Neuronal stem cell (in vitro differentiated cells): ENCODE results near the gene PDZK1. TPM values are rescaled to one million over a fixed set of nuclear protein-coding genes. Genes with fewer than 3 reads are reported as not detected.

Experiments
- DNase-seq: peaks from one replicate; pipeline ENCODE4 v3.0.0-alpha.2; 2013; ENCODE audit warnings: low spot score
- H2AFZ ChIP-seq: one replicate; pipeline ENCODE4 v1.6.1; 2013; ENCODE audit warnings: mild to moderate bottlenecking, low read length, inconsistent platforms
- H2AK5ac ChIP-seq: 2 replicates; pipeline ENCODE4 v1.6.1; 2013; ENCODE audit warnings: low read depth, mild to moderate bottlenecking, inconsistent platforms, low read length, moderate library complexity, mixed read lengths
- H2BK120ac ChIP-seq: 2 replicates; pipeline ENCODE4 v1.6.1; 2013; ENCODE audit warnings: low read depth, mild to moderate bottlenecking, inconsistent platforms, low read length, moderate library complexity, mixed read lengths
- H2BK12ac ChIP-seq: one replicate; pipeline ENCODE4 v1.6.1; 2013; ENCODE audit warnings: low read length, inconsistent platforms
- H2BK15ac ChIP-seq: 2 replicates; pipeline ENCODE4 v1.6.1; 2013; ENCODE audit warnings: mild to moderate bottlenecking, low read length, inconsistent platforms, mixed read lengths
- H2BK5ac ChIP-seq: one replicate; pipeline ENCODE4 v1.6.1; 2013; ENCODE audit warnings: inconsistent platforms, mild to moderate bottlenecking, low read length, moderate library complexity
- H3K14ac ChIP-seq: one replicate; pipeline ENCODE4 v1.6.1; 2013; ENCODE audit warnings: low read length, inconsistent platforms
- H3K18ac ChIP-seq: 2 replicates; pipeline ENCODE4 v1.6.1; 2013; ENCODE audit warnings: low read length, inconsistent platforms
- H3K23ac ChIP-seq: 2 replicates; pipeline ENCODE4 v1.6.1; 2013; ENCODE audit warnings: low read depth, mild to moderate bottlenecking, mixed read lengths, low read length, inconsistent platforms; ENCODE audit not compliant: poor library complexity
- H3K27ac ChIP-seq: replicated peaks from 3 replicates; pipeline ENCODE4 v1.5.1; 2013; ENCODE audit warnings: low read length, inconsistent platforms
- H3K27me3 ChIP-seq, 3 experiments: 2 replicates each; pipeline ENCODE4 v1.6.1; 2013; ENCODE audit warnings: low read length in 3 of 3, mild to moderate bottlenecking in 2 of 3, inconsistent platforms in 1 of 3, low read depth in 1 of 3, mixed read lengths in 1 of 3, moderate library complexity in 1 of 3; ENCODE audit not compliant: control insufficient read depth in 3 of 3, insufficient read depth in 3 of 3
- H3K36me3 ChIP-seq, 2 donors: replicated peaks in 1 of 2; 2 replicates each; pipeline ENCODE4 v1.6.1; 2013; ENCODE audit warnings: low read length in 2 of 2; ENCODE audit not compliant: control insufficient read depth in 2 of 2, insufficient read depth in 2 of 2
- H3K4ac ChIP-seq: 2 replicates; pipeline ENCODE4 v1.6.1; 2013; ENCODE audit warnings: inconsistent platforms, mild to moderate bottlenecking, low read length, moderate library complexity
- H3K4me1 ChIP-seq, 2 donors: 1 replicate in 1 of 2; 2 replicates in 1 of 2; pipeline ENCODE4 v1.6.1; 2013; ENCODE audit warnings: low read length in 2 of 2, low read depth in 1 of 2; ENCODE audit not compliant: control insufficient read depth in 2 of 2, insufficient read depth in 1 of 2
- H3K4me2 ChIP-seq: one replicate; pipeline ENCODE4 v1.6.1; 2013; ENCODE audit warnings: mild to moderate bottlenecking, low read length, inconsistent platforms; ENCODE audit not compliant: insufficient read depth, poor library complexity, severe bottlenecking
- H3K4me3 ChIP-seq, 2 donors: 2 replicates each; pipeline ENCODE4 v1.5.1; 2013; ENCODE audit warnings: low read length in 2 of 2, mild to moderate bottlenecking in 2 of 2, inconsistent platforms in 1 of 2, moderate library complexity in 1 of 2
- H3K79me1 ChIP-seq: one replicate; pipeline ENCODE4 v1.6.1; 2013; ENCODE audit warnings: low read depth, mild to moderate bottlenecking, inconsistent platforms, low read length, moderate library complexity
- H3K9ac ChIP-seq: one replicate; pipeline ENCODE4 v1.6.1; 2013; ENCODE audit warnings: mild to moderate bottlenecking, low read depth, low read length, inconsistent platforms; ENCODE audit not compliant: poor library complexity
- H3K9me3 ChIP-seq, 2 donors: replicated peaks in 1 of 2; 2 replicates each; pipeline versions ENCODE3 to v1.6.1; 2013; ENCODE audit warnings: low read length in 2 of 2, mild to moderate bottlenecking in 2 of 2, inconsistent platforms in 1 of 2, low read depth in 1 of 2, mixed read lengths in 1 of 2, moderate library complexity in 1 of 2; ENCODE audit not compliant: control insufficient read depth in 2 of 2, insufficient read depth in 1 of 2
- H4K8ac ChIP-seq: one replicate; pipeline ENCODE4 v1.6.1; 2013; ENCODE audit warnings: low read depth, mild to moderate bottlenecking, inconsistent platforms, low read length, moderate library complexity
- H4K91ac ChIP-seq: one replicate; pipeline ENCODE4 v1.6.1; 2013; ENCODE audit warnings: low read length, low read depth, mild to moderate bottlenecking, inconsistent platforms; ENCODE audit not compliant: poor library complexity
- WGBS, 2 donors: extraction: QIAGEN DNeasy Blood & Tissue Kit; methylation state at CpG; one replicate each; pipeline ENCODE4 v1.1.7; 2013; ENCODE audit warnings: missing lambda C conversion rate in 2 of 2, mixed read lengths in 1 of 2; ENCODE audit not compliant: insufficient read length in 2 of 2, insufficient replicate concordance in 1 of 2; ENCODE audit errors: extremely low coverage in 2 of 2; 5-methylcytosine and 5-hydroxymethylcytosine counted together
- polyA plus RNA-seq, 2 experiments: library from polyadenylated mRNA; stranded (reverse); fragments of 200-250 nt; gene quantifications; one replicate each; pipeline ENCODE4 v1.2.3, GENCODE V29; 2013

PDZK1 gene
- 0.20 TPM for polyA plus RNA-seq (2013, experiment 1 of 2)
- 0.22 TPM for polyA plus RNA-seq (2013, experiment 2 of 2)

- Histone ChIP-seq H3K27me3 (peaks cover 0 to 14% (median 0%) of the 10 kb centered on the region in 3 experiments), H3K4me1 (peaks cover 7 to 9% of the 10 kb centered on the region in 2 donors), H3K36me3 (no peaks in the 10 kb centered on the region), H3K23ac (no peak within 1 kb of the TSS), H2AFZ (peak within 1 kb of the TSS; percentile 32), H3K79me1 (no peaks in the 10 kb centered on the region), H3K9ac (no peak within 1 kb of the TSS), H3K9me3 (no peaks in the 10 kb centered on the region), H2BK15ac (no peak within 1 kb of the TSS), H3K4me2 (no peak within 1 kb of the TSS), H3K4ac (no peak within 1 kb of the TSS), H4K91ac (no peak within 1 kb of the TSS), H3K14ac (no peak within 1 kb of the TSS), H2AK5ac (peak within 1 kb of the TSS; percentile 5), H3K27ac (no peak within 1 kb of the TSS), H3K4me3 (no peak within 1 kb of the TSS), H3K18ac (peak within 1 kb of the TSS; percentile 32), H2BK120ac (no peak within 1 kb of the TSS), H2BK12ac (no peak within 1 kb of the TSS), H4K8ac (no peak within 1 kb of the TSS), H2BK5ac (no peak within 1 kb of the TSS)
- DNase-seq, result no peak
- WGBS, 2 donors, result no CpG with 5 or more reads among the region's 9 CpGs
These were observed at the start of gene PDZK1 for GRCh38 chr1:145707183-145707867. Gene PDZK1 (minus strand): TSS chr1:145707368. CDS start chr1:145688021, 19,347 bp downstream.

DNA sequence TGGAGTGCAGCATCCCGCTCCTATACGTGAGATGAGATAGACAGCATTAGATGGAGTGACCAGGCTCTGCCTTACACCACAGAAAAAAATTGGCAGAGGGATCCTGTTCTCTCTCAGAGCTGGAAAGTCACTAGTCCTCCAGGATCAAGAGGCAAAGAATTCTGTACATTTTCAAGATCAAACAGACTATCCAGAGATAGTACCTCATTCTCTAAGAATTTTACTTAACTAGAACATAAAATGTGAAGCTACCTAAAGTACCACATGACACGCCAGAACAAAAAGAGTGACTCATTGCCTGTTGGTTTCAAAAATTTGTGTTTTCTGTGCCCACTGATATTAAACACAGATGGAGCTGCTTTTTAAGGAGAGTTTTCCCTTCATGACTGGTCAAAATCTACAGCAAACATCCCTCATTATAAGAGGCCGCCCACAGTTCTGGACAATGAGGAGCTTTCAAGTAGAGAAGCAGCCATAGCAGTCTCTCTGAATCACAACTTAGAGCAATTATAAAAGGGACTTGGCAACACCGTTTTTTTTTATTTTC is 44.4 kb upstream of the PDZK1 start:
- no peak overlapping the region for H3K9ac ChIP-seq
- H2AFZ ChIP-seq, result no peak overlapping the region
- peaks cover 0 to 2% of the 10 kb centered on the region in 2 donors for H3K9me3 ChIP-seq
- H2AK5ac ChIP-seq, result no peak overlapping the region
- no peak overlapping the region for H3K4ac ChIP-seq
- H4K8ac ChIP-seq, result no peak overlapping the region
- DNase-seq, result no peak
- no peak overlapping the region for H3K23ac ChIP-seq
- H4K91ac ChIP-seq, result no peak overlapping the region
- no peak overlapping the region for H3K4me2 ChIP-seq
- no peak overlapping the region for H3K14ac ChIP-seq
- no peak overlapping the region for H3K27ac ChIP-seq
- H3K4me1 ChIP-seq, result peaks cover 0 to 4% of the 10 kb centered on the region in 2 donors
- H3K36me3 ChIP-seq, result peaks cover 12 to 81% of the 10 kb centered on the region in 2 donors
- H3K27me3 ChIP-seq, result no peaks in the 10 kb centered on the region
- no peak overlapping the region for H2BK15ac ChIP-seq
- no peak overlapping the region for H3K4me3 ChIP-seq
- H2BK12ac ChIP-seq, result no peak overlapping the region
- H3K79me1 ChIP-seq, result no peaks in the 10 kb centered on the region
- no CpG with 5 or more reads among the region's 5 CpGs for WGBS, 2 donors
- no peak overlapping the region for H2BK120ac ChIP-seq
- no peak overlapping the region for H2BK5ac ChIP-seq
- no peak overlapping the region for H3K18ac ChIP-seq

DNA sequence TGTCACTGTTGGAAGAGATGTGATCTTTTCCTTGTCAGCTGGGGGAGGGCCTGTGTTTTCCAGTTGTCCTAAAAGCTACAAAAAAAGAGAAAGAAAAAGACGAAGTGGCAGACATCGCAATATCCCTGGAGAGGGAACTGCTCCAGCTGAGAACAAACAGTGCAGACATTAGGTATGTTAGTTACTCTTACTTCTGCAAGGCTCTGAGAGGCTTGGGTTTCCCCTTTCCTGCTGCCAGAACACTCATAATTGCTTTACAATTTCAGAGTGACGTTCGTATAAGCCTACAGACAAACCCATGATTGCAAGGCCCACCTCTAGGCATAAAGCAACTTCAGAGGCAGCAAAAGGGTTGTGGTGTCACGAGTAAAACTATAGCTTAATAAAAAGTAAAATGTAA is 43.3 kb upstream of the PDZK1 start:
- H3K79me1 ChIP-seq, result no peaks in the 10 kb centered on the region
- no peak overlapping the region for H2AK5ac ChIP-seq
- no peak overlapping the region for H2BK12ac ChIP-seq
- no peak overlapping the region for H2AFZ ChIP-seq
- no peak overlapping the region for H4K91ac ChIP-seq
- no peak overlapping the region for H4K8ac ChIP-seq
- no peak overlapping the region for H2BK15ac ChIP-seq
- no peak overlapping the region for H3K18ac ChIP-seq
- no peak overlapping the region for H3K9ac ChIP-seq
- H2BK120ac ChIP-seq, result no peak overlapping the region
- H3K4me1 ChIP-seq, result peaks cover 0 to 4% of the 10 kb centered on the region in 2 donors
- no peak overlapping the region for H3K27ac ChIP-seq
- H3K4ac ChIP-seq, result no peak overlapping the region
- no CpG with 5 or more reads among the region's 5 CpGs for WGBS, 2 donors
- H3K14ac ChIP-seq, result no peak overlapping the region
- peaks cover 0 to 2% of the 10 kb centered on the region in 2 donors for H3K9me3 ChIP-seq
- no peaks in the 10 kb centered on the region for H3K27me3 ChIP-seq
- H3K4me2 ChIP-seq, result no peak overlapping the region
- peaks cover 12 to 79% of the 10 kb centered on the region in 2 donors for H3K36me3 ChIP-seq
- no peak for DNase-seq
- H2BK5ac ChIP-seq, result no peak overlapping the region
- no peak overlapping the region for H3K4me3 ChIP-seq
- H3K23ac ChIP-seq, result no peak overlapping the region

DNA sequence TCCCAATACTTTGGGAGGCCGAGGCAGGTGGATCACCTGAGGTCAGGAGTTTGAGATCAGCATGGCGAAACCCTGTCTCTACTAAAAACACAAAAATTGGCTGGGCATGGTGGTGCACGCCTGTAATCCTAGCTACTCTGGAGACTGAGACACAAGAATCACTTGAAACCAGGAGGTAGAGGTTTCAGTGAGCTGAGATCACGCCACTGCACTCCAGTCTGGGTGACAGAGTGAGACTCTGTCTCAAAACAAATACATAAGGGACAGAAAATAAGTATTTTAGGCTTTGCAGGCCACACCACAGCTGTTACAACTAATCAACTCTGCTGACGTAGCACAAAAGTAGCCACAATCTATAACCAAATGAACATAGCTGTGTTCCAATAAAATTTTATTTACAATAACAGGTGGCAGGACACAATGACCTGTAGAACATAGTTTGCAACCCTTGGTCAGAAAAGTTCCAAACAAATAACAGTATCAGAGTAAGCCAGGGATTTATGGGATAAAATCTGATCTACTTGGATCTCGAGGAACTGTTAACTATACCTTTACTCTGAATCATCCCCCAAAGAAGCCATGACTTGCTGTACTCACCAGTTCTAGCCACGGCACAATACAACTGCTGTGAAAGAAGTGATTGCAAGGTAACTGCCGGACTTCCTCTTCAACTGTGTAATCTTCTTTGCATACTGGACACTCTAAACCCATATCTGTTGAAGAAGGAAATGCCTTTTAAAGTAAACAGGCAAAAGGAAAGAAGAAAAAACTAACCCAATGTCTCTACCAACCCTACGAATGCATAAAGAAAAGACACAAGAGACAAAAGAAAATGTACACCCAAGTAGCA is 40.5 kb upstream of the PDZK1 start:
- Histone ChIP-seq H3K4me2 (no peak overlapping the region), H3K27me3 (no peaks in the 10 kb centered on the region), H4K91ac (no peak overlapping the region), H2BK5ac (no peak overlapping the region), H2BK12ac (no peak overlapping the region), H3K9ac (no peak overlapping the region), H2BK120ac (no peak overlapping the region), H3K36me3 (peaks cover 13 to 89% of the 10 kb centered on the region in 2 donors), H3K9me3 (peaks cover 0 to 2% of the 10 kb centered on the region in 2 donors), H3K4me3 (no peak overlapping the region), H3K18ac (no peak overlapping the region), H3K27ac (no peak overlapping the region), H3K4me1 (peaks cover 0 to 4% of the 10 kb centered on the region in 2 donors), H2AFZ (no peak overlapping the region), H2BK15ac (no peak overlapping the region), H4K8ac (no peak overlapping the region), H3K14ac (no peak overlapping the region), H3K79me1 (no peaks in the 10 kb centered on the region), H3K4ac (no peak overlapping the region), H2AK5ac (no peak overlapping the region), H3K23ac (no peak overlapping the region)
- DNase-seq, result no peak
- WGBS, 2 donors, result no CpG with 5 or more reads among the region's 9 CpGs
